Activated CD4-positive, alpha-beta T cell treated with anti-CD3 and anti-CD28 coated beads, Interleukin-2, amount 10 ng/mL, durations not matched to agents 7 days and 5 days (primary cell): Measurements from ENCODE around the gene NFIC. TPM values are rescaled to one million over a fixed set of nuclear protein-coding genes. Genes with fewer than 3 reads are reported as not detected.

Experiments used
- CTCF ChIA-PET: fragments of 350-600 bp; sonication (Branson Sonifier 250); formaldehyde crosslinking; loops from one replicate; lab custom pipeline; 2021; ENCODE audit warnings: antibody characterized with exemption; lab: Charles Lee
- POLR2A ChIA-PET: fragments of 350-600 bp; sonication (Branson Sonifier 250); formaldehyde crosslinking; loops from one replicate; lab custom pipeline; 2021; ENCODE audit warnings: antibody characterized with exemption; lab: Charles Lee
- DNase-seq: peaks from one replicate; pipeline ENCODE4 v3.0.0-alpha.2; 2020
- H3K27ac Mint-ChIP-seq: one replicate; pipeline ENCODE4 v1.8.0; 2021; ENCODE audit warnings: mild to moderate bottlenecking, moderate library complexity, mixed read lengths
- H3K27me3 Mint-ChIP-seq: one replicate; pipeline ENCODE4 v1.8.0; 2021; ENCODE audit warnings: mixed read lengths
- H3K36me3 Mint-ChIP-seq: one replicate; pipeline ENCODE4 v1.8.0; 2021; ENCODE audit warnings: low read depth, mixed read lengths
- H3K4me1 Mint-ChIP-seq: one replicate; pipeline ENCODE4 v1.8.0; 2021; ENCODE audit warnings: mixed read lengths
- H3K4me3 Mint-ChIP-seq: one replicate; pipeline ENCODE4 v1.8.0; 2021; ENCODE audit warnings: mild to moderate bottlenecking, moderate library complexity, mixed read lengths
- H3K9me3 Mint-ChIP-seq: one replicate; pipeline ENCODE4 v1.8.0; 2021; ENCODE audit warnings: mixed read lengths
- total RNA-seq, 2 experiments: library from RNA; stranded (reverse); gene quantifications; one replicate each; pipeline ENCODE4 v1.2.3, GENCODE V29; 2021

Gene NFIC
- total RNA-seq, 2 experiments from 2014 or later: 14.2 TPM

GRCh38 chr19:3365093-3365835 is 1.1 kb upstream of the NFIC start:
- ChIA-PET CTCF (interaction anchor here (1.1 to 1.4 kb wide), 2 partner anchors 12 to 64 kb away, joined by 3 to 4 read pairs; no protein-coding TSS in a partner anchor), POLR2A (no interaction called here)
- Mint-ChIP-seq H3K9me3 (no peaks in the 10 kb centered on the region), H3K4me1 (peaks cover 31% of the 10 kb centered on the region), H3K36me3 (no peaks in the 10 kb centered on the region), H3K27ac (no peak overlapping the region), H3K27me3 (peaks cover 26% of the 10 kb centered on the region), H3K4me3 (peak overlapping the region; percentile 18)
- no peak for DNase-seq

GRCh38 chr19:3366753-3367627 is 607 bp downstream of the NFIC start:
- H3K4me1 Mint-ChIP-seq: peaks cover 25% of the 10 kb centered on the region
- DNase-seq: no peak
- peak overlapping the region; percentile 40 for H3K4me3 Mint-ChIP-seq
- H3K27me3 Mint-ChIP-seq: peaks cover 26% of the 10 kb centered on the region
- no peak overlapping the region for H3K27ac Mint-ChIP-seq
- ChIA-PET POLR2A (no interaction called here), CTCF (no interaction called here)
- no peaks in the 10 kb centered on the region for H3K9me3 Mint-ChIP-seq
- no peaks in the 10 kb centered on the region for H3K36me3 Mint-ChIP-seq

- Mint-ChIP-seq H3K4me1 (peaks cover 20% of the 10 kb centered on the region), H3K27ac (no peak overlapping the region), H3K9me3 (no peaks in the 10 kb centered on the region), H3K4me3 (peak overlapping the region; percentile 41), H3K36me3 (no peaks in the 10 kb centered on the region), H3K27me3 (peaks cover 26% of the 10 kb centered on the region)
- DNase-seq: no peak
- POLR2A ChIA-PET: no interaction called here
- CTCF ChIA-PET: no interaction called here
Observed at GRCh38 chr19:3367628-3368440, 1.5 kb downstream of the NFIC start.

- Mint-ChIP-seq H3K27ac (no peak overlapping the region), H3K9me3 (no peaks in the 10 kb centered on the region), H3K27me3 (peaks cover 26% of the 10 kb centered on the region), H3K36me3 (no peaks in the 10 kb centered on the region), H3K4me1 (peaks cover 20% of the 10 kb centered on the region), H3K4me3 (no peak overlapping the region)
- DNase-seq: no peak
- CTCF ChIA-PET: no interaction called here
- POLR2A ChIA-PET: no interaction called here
Observed at GRCh38 chr19:3368441-3368795, 2.0 kb downstream of the NFIC start.

- Mint-ChIP-seq H3K27me3 (peaks cover 26% of the 10 kb centered on the region), H3K9me3 (no peaks in the 10 kb centered on the region), H3K36me3 (no peaks in the 10 kb centered on the region), H3K4me1 (peaks cover 20% of the 10 kb centered on the region), H3K4me3 (no peak overlapping the region), H3K27ac (no peak overlapping the region)
- no peak for DNase-seq
- CTCF ChIA-PET: no interaction called here
- POLR2A ChIA-PET: no interaction called here
Observed at GRCh38 chr19:3368848-3369336, 2.5 kb downstream of the NFIC start.

GRCh38 chr19:3369337-3370213 is 3.2 kb downstream of the NFIC start:
- ChIA-PET CTCF (no interaction called here), POLR2A (no interaction called here)
- H3K4me1 Mint-ChIP-seq: peaks cover 20% of the 10 kb centered on the region
- no peak for DNase-seq
- no peak overlapping the region for H3K4me3 Mint-ChIP-seq
- peaks cover 26% of the 10 kb centered on the region for H3K27me3 Mint-ChIP-seq
- H3K9me3 Mint-ChIP-seq: no peaks in the 10 kb centered on the region
- H3K36me3 Mint-ChIP-seq: no peaks in the 10 kb centered on the region
- H3K27ac Mint-ChIP-seq: no peak overlapping the region

GRCh38 chr19:3370214-3370720 is 3.9 kb downstream of the NFIC start:
- peaks cover 18% of the 10 kb centered on the region for H3K4me1 Mint-ChIP-seq
- no peak overlapping the region for H3K27ac Mint-ChIP-seq
- POLR2A ChIA-PET: no interaction called here
- no peak overlapping the region for H3K4me3 Mint-ChIP-seq
- CTCF ChIA-PET: interaction anchor here (0.7 kb wide), 1 partner anchor 8 kb away, joined by 3 read pairs; no protein-coding TSS in a partner anchor
- no peak for DNase-seq
- no peaks in the 10 kb centered on the region for H3K36me3 Mint-ChIP-seq
- H3K9me3 Mint-ChIP-seq: no peaks in the 10 kb centered on the region
- H3K27me3 Mint-ChIP-seq: peaks cover 20% of the 10 kb centered on the region

GRCh38 chr19:3370728-3371591 is 4.6 kb downstream of the NFIC start:
- no peak overlapping the region for H3K27ac Mint-ChIP-seq
- no peaks in the 10 kb centered on the region for H3K9me3 Mint-ChIP-seq
- POLR2A ChIA-PET: no interaction called here
- peaks cover 15% of the 10 kb centered on the region for H3K27me3 Mint-ChIP-seq
- H3K4me3 Mint-ChIP-seq: no peak overlapping the region
- peaks cover 13% of the 10 kb centered on the region for H3K4me1 Mint-ChIP-seq
- H3K36me3 Mint-ChIP-seq: no peaks in the 10 kb centered on the region
- CTCF ChIA-PET: interaction anchor here (0.7 kb wide), 1 partner anchor 8 kb away, joined by 3 read pairs; no protein-coding TSS in a partner anchor
- DNase-seq: no peak

- peaks cover 13% of the 10 kb centered on the region for H3K27me3 Mint-ChIP-seq
- no peak overlapping the region for H3K4me3 Mint-ChIP-seq
- no peak overlapping the region for H3K27ac Mint-ChIP-seq
- H3K4me1 Mint-ChIP-seq: peaks cover 13% of the 10 kb centered on the region
- no peaks in the 10 kb centered on the region for H3K36me3 Mint-ChIP-seq
- POLR2A ChIA-PET: no interaction called here
- CTCF ChIA-PET: interaction anchor here (0.6 to 1.2 kb wide), 2 partner anchors 13 to 396 kb away, joined by 3 to 4 read pairs; no protein-coding TSS in a partner anchor
- no peaks in the 10 kb centered on the region for H3K9me3 Mint-ChIP-seq
- no peak for DNase-seq
Observed at GRCh38 chr19:3372413-3372812, 6.0 kb downstream of the NFIC start.

GRCh38 chr19:3373971-3374368 is 7.6 kb downstream of the NFIC start:
- DNase-seq: no peak
- CTCF ChIA-PET: interaction anchor here (0.6 kb wide), 1 partner anchor 334 kb away, joined by 6 read pairs; no protein-coding TSS in a partner anchor
- POLR2A ChIA-PET: no interaction called here
- Mint-ChIP-seq H3K27me3 (peaks cover 2% of the 10 kb centered on the region), H3K9me3 (no peaks in the 10 kb centered on the region), H3K27ac (no peak overlapping the region), H3K4me1 (peaks cover 7% of the 10 kb centered on the region), H3K36me3 (no peaks in the 10 kb centered on the region), H3K4me3 (no peak overlapping the region)
